ENCODE results near the gene LCT.
A peak's percentile ranks its signal among the peaks of the same experiment; 100 is the strongest.

Gene LCT

GRCh38 chr2:135818937-135819610, 17.9 kb downstream of the LCT start:
- no peaks in the 10 kb centered on the region for H3K27me3 ChIP-seq (ENCODE audit: insufficient read depth, poor library complexity, severe bottlenecking)
- peak; percentile 37 for TF ChIP-seq CTCF (IDR thresholded peaks at IDR 0.05; ENCODE audit: insufficient read depth, low read length)
- no peak for TF ChIP-seq SPI1 (IDR thresholded peaks at IDR 0.05; ENCODE audit: borderline replicate concordance, low read depth)
- no peak for TF ChIP-seq POLR2AphosphoS5 (IDR thresholded peaks at IDR 0.05; ENCODE audit: low read depth)
- DNase-seq (ENCODE audit: low read depth in 1 of 2, low spot score in 1 of 2): peak in 1 of 2 experiments; percentile 53
- H3K27ac ChIP-seq (replicated peaks): no peak overlapping the region
- no peak overlapping the region for H3K4me3 ChIP-seq (replicated peaks; ENCODE audit: insufficient read depth, low read length)

GRCh38 chr2:135817951-135818350, 19.0 kb downstream of the LCT start:
- Histone ChIP-seq H3K27ac (replicated peaks) (no peak overlapping the region), H3K4me3 (replicated peaks; ENCODE audit: insufficient read depth, low read length) (no peak overlapping the region), H3K27me3 (ENCODE audit: insufficient read depth, poor library complexity, severe bottlenecking) (no peaks in the 10 kb centered on the region)
- no peak for DNase-seq (ENCODE audit: low read depth in 1 of 2, low spot score in 1 of 2)
- TF ChIP-seq REST (IDR thresholded peaks at IDR 0.05; ENCODE audit: insufficient replicate concordance, low read depth): no peak
- no peak for TF ChIP-seq POLR2AphosphoS5 (IDR thresholded peaks at IDR 0.05; ENCODE audit: low read depth)
- TF ChIP-seq GABPA (IDR thresholded peaks at IDR 0.05; ENCODE audit: low read depth): no peak

- no peak for TF ChIP-seq POLR2AphosphoS5 (IDR thresholded peaks at IDR 0.05; ENCODE audit: low read depth)
- TF ChIP-seq CTCF (IDR thresholded peaks at IDR 0.05; ENCODE audit: insufficient read depth, low read length): no peak
- TF ChIP-seq SPI1 (IDR thresholded peaks at IDR 0.05; ENCODE audit: borderline replicate concordance, low read depth): no peak
- TF ChIP-seq REST (IDR thresholded peaks at IDR 0.05; ENCODE audit: insufficient replicate concordance, low read depth): no peak
- TF ChIP-seq GABPA (IDR thresholded peaks at IDR 0.05; ENCODE audit: low read depth): no peak
- DNase-seq (ENCODE audit: low read depth in 1 of 2, low spot score in 1 of 2): no peak
- no peak overlapping the region for H3K4me3 ChIP-seq (replicated peaks; ENCODE audit: insufficient read depth, low read length)
- H3K27ac ChIP-seq (replicated peaks): no peak overlapping the region
- H3K27me3 ChIP-seq (ENCODE audit: insufficient read depth, poor library complexity, severe bottlenecking): no peaks in the 10 kb centered on the region
Observed at GRCh38 chr2:135817466-135817865, 19.5 kb downstream of the LCT start.

GRCh38 chr2:135815269-135815668, 21.7 kb downstream of the LCT start:
- TF ChIP-seq REST (IDR thresholded peaks at IDR 0.05; ENCODE audit: insufficient replicate concordance, low read depth): no peak
- no peak for TF ChIP-seq GABPA (IDR thresholded peaks at IDR 0.05; ENCODE audit: low read depth)
- TF ChIP-seq SPI1 (IDR thresholded peaks at IDR 0.05; ENCODE audit: borderline replicate concordance, low read depth): no peak
- TF ChIP-seq POLR2AphosphoS5 (IDR thresholded peaks at IDR 0.05; ENCODE audit: low read depth): no peak
- no peak for TF ChIP-seq CTCF (IDR thresholded peaks at IDR 0.05; ENCODE audit: insufficient read depth, low read length)
- no peak for DNase-seq (ENCODE audit: low read depth in 1 of 2, low spot score in 1 of 2)
- no peaks in the 10 kb centered on the region for H3K27me3 ChIP-seq (ENCODE audit: insufficient read depth, poor library complexity, severe bottlenecking)
- H3K4me3 ChIP-seq (replicated peaks; ENCODE audit: insufficient read depth, low read length): no peak overlapping the region
- H3K27ac ChIP-seq (replicated peaks): no peak overlapping the region
